ENCODE results near the gene FHIT. TPM values are rescaled to one million over a fixed set of nuclear protein-coding genes. Genes with fewer than 3 reads are reported as not detected.
A peak's percentile ranks its signal among the peaks of the same experiment; 100 is the strongest.

Gene FHIT
- total and polyA plus RNA-seq, 2 of the 4 experiments (the other 2 are of a cell fraction), result 0.07 TPM; not detected in 1

GRCh38 chr3:59808446-59808845 lies 1442.8 kb downstream of the FHIT start:
- no TSS peak for BruUV-seq (replicated peaks)
- no peak for ATAC-seq (ENCODE audit: low read depth)
- CTCF ChIA-PET, result interaction anchor here (0.6 to 1.1 kb wide), 2 partner anchors 49 to 544 kb away, joined by 3 read pairs; no protein-coding TSS in a partner anchor

More at GRCh38 chr3:59808446-59808845, 1442.8 kb downstream of the FHIT start:
- intact Hi-C loops (cut with micrococcal nuclease) (no loop called here), dilution Hi-C loops (cut with HindIII; ENCODE audit: low sequenced_read_pairs, unreplicated experiment) (no loop called here), in situ Hi-C loops (cut with MboI; ENCODE audit: low sequenced_read_pairs) (loop anchor here (25.0 kb wide), 2 partner anchors 821 to 1171 kb away; no protein-coding TSS in a partner anchor)
- Histone ChIP-seq H3K36me3 (ENCODE audit: control insufficient read depth, insufficient read depth, low read length) (no peaks in the 10 kb centered on the region), H3K27ac (ENCODE audit: insufficient read depth, low read length) (peak overlapping the region; percentile 48), H3K9me3 (ENCODE audit: control insufficient read depth, insufficient read depth, low read length) (no peaks in the 10 kb centered on the region), H2BK15ac (ENCODE audit: low read depth, low read length) (peak overlapping the region; percentile 90), H3K4me2 (ENCODE audit: low read depth, low read length) (no peak overlapping the region), H3K23ac (ENCODE audit: low read depth, low read length) (peak overlapping the region; percentile 83), H3K4me1 (ENCODE audit: control insufficient read depth, insufficient read depth, low read length) (peaks cover 10% of the 10 kb centered on the region), H3K27me3 (ENCODE audit: control insufficient read depth, insufficient read depth, low read length) (no peaks in the 10 kb centered on the region), H2AK5ac (ENCODE audit: low read depth, low read length) (peak overlapping the region; percentile 66), H3K79me1 (ENCODE audit: low read depth in 1 of 2, low read length in 2 of 2) (no peaks in the 10 kb centered on the region), H4K8ac (ENCODE audit: low read depth in 2 of 2, low read length in 2 of 2) (peak overlapping the region; percentile 88 to 95), H4K20me1 (ENCODE audit: insufficient read depth, low read length) (no peaks in the 10 kb centered on the region), H4K91ac (ENCODE audit: insufficient read depth, low read depth, low read length) (peak overlapping the region; percentile 99), H2BK20ac (ENCODE audit: low read depth, low read length) (peak overlapping the region; percentile 100), H4K5ac (ENCODE audit: low read depth, low read length) (peak overlapping the region; percentile 97), H2AFZ (replicated peaks; ENCODE audit: low read length, poor library complexity) (peak overlapping the region; percentile 1), H3K4me3 (ENCODE audit: insufficient read depth, low read depth, low read length) (no peak overlapping the region), H2AK9ac (replicated peaks; ENCODE audit: low read depth, low read length, poor library complexity) (peak overlapping the region; percentile 18), H3K9ac (ENCODE audit: low read depth, low read length) (no peak overlapping the region), H3K4ac (ENCODE audit: low read depth, low read length) (peak overlapping the region; percentile 99), H2BK5ac (ENCODE audit: low read depth, low read length, poor library complexity, severe bottlenecking) (peak overlapping the region; percentile 93), H3K56ac (ENCODE audit: extremely low read depth, insufficient read depth, low read length) (peak overlapping the region; percentile 74), H3K18ac (ENCODE audit: low read depth, low read length) (peak overlapping the region; percentile 83), H3K9me1 (ENCODE audit: insufficient read depth, low read length) (peaks cover 11% of the 10 kb centered on the region), H2BK120ac (ENCODE audit: low read depth, low read length) (peak overlapping the region; percentile 100), H3K14ac (replicated peaks; ENCODE audit: low read depth, low read length) (peak overlapping the region; percentile 91)
- 94% methylated on average over 3 of the region's 7 CpGs; no CpG with 5 or more reads in 1 of the 2 experiments for WGBS, 2 experiments (ENCODE audit: extremely low coverage in 2 of 2, insufficient read length in 1 of 2)
- POLR2A ChIA-PET (ENCODE audit: unreplicated experiment), result no interaction called here
- no peak for TF ChIP-seq RCOR1 (IDR thresholded peaks at IDR 0.05; ENCODE audit: insufficient replicate concordance, low read length)
- TF ChIP-seq NFE2L2 (IDR thresholded peaks at IDR 0.05; ENCODE audit: low read depth, low read length), result no peak
- no peak for TF ChIP-seq CTCF (conservative IDR thresholded peaks at IDR 0.05; ENCODE audit: low read depth, low read length)
- no peak for TF ChIP-seq FOS (IDR thresholded peaks at IDR 0.05; ENCODE audit: low read depth, low read length)
- TF ChIP-seq USF2 (IDR thresholded peaks at IDR 0.05; ENCODE audit: low read depth, low read length), result no peak
- TF ChIP-seq RFX5 (IDR thresholded peaks at IDR 0.05; ENCODE audit: low read depth, low read length), result no peak
- TF ChIP-seq CEBPB (IDR thresholded peaks at IDR 0.05; ENCODE audit: low read depth, low read length), result no peak
- no peak for TF ChIP-seq MXI1 (IDR thresholded peaks at IDR 0.05; ENCODE audit: borderline replicate concordance, low read depth, low read length)
- no peak for TF ChIP-seq BHLHE40 (IDR thresholded peaks at IDR 0.05; ENCODE audit: low read depth, low read length)
- no peak for TF ChIP-seq MAFK (IDR thresholded peaks at IDR 0.05; ENCODE audit: low read depth, low read length)
- no peak for TF ChIP-seq RAD21 (IDR thresholded peaks at IDR 0.05; ENCODE audit: low read length)
- TF ChIP-seq MAZ (IDR thresholded peaks at IDR 0.05; ENCODE audit: borderline replicate concordance, low read depth, low read length), result no peak
- TF ChIP-seq POLR2A (IDR thresholded peaks at IDR 0.05; ENCODE audit: low read depth, low read length), result no peak
- no peak for TF ChIP-seq CHD1 (IDR thresholded peaks at IDR 0.05; ENCODE audit: low read depth, low read length)
- no peak for TF ChIP-seq SMC3 (IDR thresholded peaks at IDR 0.05; ENCODE audit: low read depth, low read length)
- no peak for TF ChIP-seq ELK1 (IDR thresholded peaks at IDR 0.05; ENCODE audit: borderline replicate concordance, low read depth, low read length)
- DNase-seq, result no peak
